Hepatocyte (in vitro differentiated cells): ENCODE data around the gene SNRNP25. TPM values are rescaled to one million over a fixed set of nuclear protein-coding genes. Genes with fewer than 3 reads are reported as not detected.

Experiments
- DNase-seq: peaks from one replicate; pipeline ENCODE4 v3.0.0-alpha.2; 2016; ENCODE audit warnings: low spot score
- H2AFZ ChIP-seq: fragments of 200-600 bp; sonication (generic); 2 replicates; pipeline ENCODE4 v1.6.0; 2016; ENCODE audit warnings: antibody characterized with exemption, mild to moderate bottlenecking
- H3K27ac ChIP-seq: fragments of 200-600 bp; sonication (generic); 2 replicates; pipeline ENCODE4 v1.5.1; 2016; ENCODE audit warnings: mild to moderate bottlenecking
- H3K27me3 ChIP-seq: fragments of 200-600 bp; sonication (generic); 2 replicates; pipeline ENCODE4 v1.6.1; 2016
- H3K36me3 ChIP-seq: fragments of 200-600 bp; sonication (generic); replicated peaks from 2 replicates; pipeline ENCODE4 v1.5.1; 2016; ENCODE audit warnings: low read depth; ENCODE audit not compliant: insufficient read depth
- H3K4me1 ChIP-seq: fragments of 200-600 bp; sonication (generic); 2 replicates; pipeline ENCODE4 v1.5.1; 2016; ENCODE audit warnings: mild to moderate bottlenecking, moderate library complexity; ENCODE audit not compliant: insufficient read depth
- H3K4me2 ChIP-seq: fragments of 200-600 bp; sonication (generic); 2 replicates; pipeline ENCODE4 v1.6.0; 2016
- H3K4me3 ChIP-seq: fragments of 200-600 bp; sonication (generic); 2 replicates; pipeline ENCODE4 v1.5.1; 2016; ENCODE audit warnings: mild to moderate bottlenecking
- H3K79me2 ChIP-seq: fragments of 200-600 bp; sonication (generic); 2 replicates; pipeline ENCODE4 v1.6.0; 2017; ENCODE audit warnings: mild to moderate bottlenecking
- H3K9me2 ChIP-seq: fragments of 200-600 bp; sonication (generic); replicated peaks from 2 replicates; pipeline ENCODE4 v1.6.0; 2017; ENCODE audit warnings: mild to moderate bottlenecking; ENCODE audit not compliant: insufficient read depth
- H3K9me3 ChIP-seq: fragments of 200-600 bp; sonication (generic); 2 replicates; pipeline ENCODE4 v1.5.1; 2016; ENCODE audit warnings: low read depth, mild to moderate bottlenecking
- H4K20me1 ChIP-seq: fragments of 200-600 bp; sonication (generic); 2 replicates; pipeline ENCODE4 v1.6.0; 2016; ENCODE audit warnings: mild to moderate bottlenecking; ENCODE audit not compliant: insufficient read depth, poor library complexity, severe bottlenecking
- CTCF ChIP-seq: fragments of 200-600 bp; sonication (generic); IDR thresholded peaks from 2 replicates; pipeline ENCODE4 v1.5.1; 2016; ENCODE audit warnings: antibody characterized with exemption, mild to moderate bottlenecking; ENCODE audit not compliant: poor library complexity
- EZH2 ChIP-seq: fragments of 200-600 bp; sonication (generic); IDR thresholded peaks from 2 replicates; pipeline ENCODE4 v1.6.1; 2016; ENCODE audit warnings: antibody characterized with exemption, mild to moderate bottlenecking, borderline replicate concordance
- EZH2phosphoT487 ChIP-seq: fragments of 200-600 bp; sonication (generic); IDR thresholded peaks from one replicate; pipeline ENCODE4 v1.6.1; 2018; ENCODE audit warnings: antibody characterized with exemption, mild to moderate bottlenecking, low read depth, moderate library complexity; ENCODE audit not compliant: unreplicated experiment, severe bottlenecking
- WGBS: methylation state at CpG from one replicate; pipeline ENCODE4 v1.1.6; 2016; ENCODE audit warnings: low lambda C conversion rate; ENCODE audit errors: missing lambda C conversion rate; 5-methylcytosine and 5-hydroxymethylcytosine counted together
- polyA plus RNA-seq: library from polyadenylated mRNA; unstranded; fragments of >200 nt; fragmentation: Nextera tagmentation; extraction: Ambion mirVana; gene quantifications from 2 replicates; pipeline ENCODE4 v1.2.1, GENCODE V29; 2016
- total RNA-seq: library from RNA; depleted of rRNA; stranded (reverse); fragments of >200 nt; gene quantifications from 2 replicates; pipeline ENCODE4 v1.2.3, GENCODE V29; 2014

Gene SNRNP25
- total and polyA plus RNA-seq, 2 experiments from 2014 or later, result 18.3 to 35.3 TPM

- H3K9me3 ChIP-seq, result no peaks in the 10 kb centered on the region
- H3K27ac ChIP-seq, result no peak overlapping the region
- 35% methylated on average over 13 of the region's 17 CpGs for whole genome bisulfite sequencing
- H3K4me2 ChIP-seq, result peak overlapping the region; percentile 52
- no peak overlapping the region for H2AFZ ChIP-seq
- peaks cover 45% of the 10 kb centered on the region for H4K20me1 ChIP-seq
- H3K27me3 ChIP-seq, result no peaks in the 10 kb centered on the region
- TF ChIP-seq CTCF (peak; percentile 95), EZH2 (no peak), EZH2phosphoT487 (no peak)
- peaks cover 49% of the 10 kb centered on the region for H3K79me2 ChIP-seq
- DNase-seq, result peak; percentile 88
- H3K4me3 ChIP-seq, result no peak overlapping the region
- H3K9me2 ChIP-seq, result no peaks in the 10 kb centered on the region
- H3K4me1 ChIP-seq, result peaks cover 20% of the 10 kb centered on the region
- no peaks in the 10 kb centered on the region for H3K36me3 ChIP-seq
These were observed 12.1 kb downstream of the SNRNP25 start for GRCh38 chr16:65745-66144.

DNA sequence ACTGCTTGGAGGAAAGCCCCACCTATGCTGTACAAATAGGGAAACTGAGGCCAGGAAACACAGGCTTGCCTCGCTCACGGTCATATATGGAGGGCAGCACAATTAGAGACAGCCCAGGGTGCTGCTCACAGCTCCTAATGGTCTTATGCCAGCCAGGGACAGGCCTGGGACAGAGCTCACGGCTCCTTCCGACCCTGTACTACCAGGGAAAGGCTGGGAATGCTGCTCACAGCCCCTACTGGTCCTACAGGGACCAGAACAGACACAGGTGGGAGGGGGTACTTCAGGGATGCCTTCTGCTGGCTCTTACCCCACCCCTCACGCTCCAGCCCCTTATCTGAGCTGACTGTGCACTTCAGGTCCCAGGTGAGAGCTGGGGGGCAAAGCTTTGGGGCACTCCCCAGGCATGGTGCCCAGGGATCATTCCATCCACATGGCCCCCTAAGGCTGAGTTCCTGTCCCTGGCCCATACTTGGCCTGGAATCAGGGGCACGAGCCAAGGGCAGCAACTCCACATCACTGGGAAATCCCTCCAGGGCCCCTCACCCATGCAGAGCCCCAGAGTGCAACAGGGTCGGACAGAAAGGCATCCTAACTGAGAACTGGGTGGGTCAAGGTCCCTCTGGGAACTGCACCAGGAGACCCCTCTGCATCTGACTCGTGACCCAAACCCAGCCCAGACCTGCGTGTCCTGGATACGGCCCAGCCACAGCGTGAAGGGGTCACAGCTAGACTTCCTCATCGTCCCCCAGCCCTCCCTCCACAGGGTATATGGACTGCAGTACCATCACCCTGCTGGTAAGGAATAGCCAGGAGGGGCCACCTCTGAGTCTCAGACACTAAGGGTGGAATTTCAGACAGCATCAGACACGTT, 12.9 kb downstream of the SNRNP25 start:
- no peak overlapping the region for H3K27ac ChIP-seq
- 91% methylated on average over 13 of the region's 13 CpGs for WGBS

DNA sequence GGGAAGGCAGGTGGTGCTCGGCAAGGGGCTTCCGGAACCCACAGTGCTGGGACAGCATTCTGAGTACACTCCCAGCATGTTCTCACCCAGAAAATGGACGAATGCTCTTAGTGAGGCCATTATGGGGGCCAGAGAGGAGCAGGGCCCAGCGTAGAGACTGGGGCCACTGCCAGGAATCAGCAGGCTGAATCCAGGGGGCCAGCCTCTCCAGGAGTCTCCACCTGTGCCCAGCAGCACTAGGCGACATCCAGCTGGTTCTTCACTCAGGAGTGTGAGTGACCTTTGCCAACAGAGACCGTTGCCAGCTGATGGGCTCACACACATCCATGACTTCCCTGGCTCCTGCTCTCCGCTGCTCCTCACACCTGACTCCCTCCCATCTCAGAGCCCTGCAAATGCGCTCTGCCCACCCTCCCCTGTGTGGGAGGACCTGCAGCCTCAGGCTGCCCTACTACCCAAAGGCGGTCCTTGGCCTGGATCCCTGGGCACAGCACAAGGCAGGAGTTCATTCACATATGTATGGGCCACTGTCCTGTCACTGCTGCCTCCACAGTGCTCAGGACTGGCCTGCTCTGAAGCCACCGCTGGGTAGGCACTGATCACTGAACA, 13.7 kb downstream of the SNRNP25 start:
- no peak overlapping the region for H3K4me3 ChIP-seq
- no peak overlapping the region for H3K4me2 ChIP-seq
- H4K20me1 ChIP-seq, result peaks cover 50% of the 10 kb centered on the region
- TF ChIP-seq EZH2, result no peak
- no peak for TF ChIP-seq EZH2phosphoT487
- no peak for TF ChIP-seq CTCF
- no peaks in the 10 kb centered on the region for H3K27me3 ChIP-seq
- H2AFZ ChIP-seq, result no peak overlapping the region
- H3K36me3 ChIP-seq, result no peaks in the 10 kb centered on the region
- H3K79me2 ChIP-seq, result peaks cover 54% of the 10 kb centered on the region
- peaks cover 26% of the 10 kb centered on the region for H3K4me1 ChIP-seq
- no peak overlapping the region for H3K27ac ChIP-seq
- H3K9me2 ChIP-seq, result no peaks in the 10 kb centered on the region
- H3K9me3 ChIP-seq, result no peaks in the 10 kb centered on the region
- 94% methylated on average over 10 of the region's 10 CpGs for WGBS
- no peak for DNase-seq

More for the DNA sequence above, 12.9 kb downstream of the SNRNP25 start:
- peaks cover 26% of the 10 kb centered on the region for H3K4me1 ChIP-seq
- H3K9me3 ChIP-seq, result no peaks in the 10 kb centered on the region
- no peak for DNase-seq
- H3K36me3 ChIP-seq, result no peaks in the 10 kb centered on the region
- H3K4me2 ChIP-seq, result peak overlapping the region; percentile 52
- H2AFZ ChIP-seq, result no peak overlapping the region
- TF ChIP-seq EZH2phosphoT487 (no peak), CTCF (no peak), EZH2 (no peak)
- H3K4me3 ChIP-seq, result no peak overlapping the region
- H3K79me2 ChIP-seq, result peaks cover 54% of the 10 kb centered on the region
- H3K9me2 ChIP-seq, result no peaks in the 10 kb centered on the region
- no peaks in the 10 kb centered on the region for H3K27me3 ChIP-seq
- peaks cover 50% of the 10 kb centered on the region for H4K20me1 ChIP-seq
